Umbilical cord (tissue), 2 donors: ENCODE results near the gene MEGF8. TPM values are rescaled to one million over a fixed set of nuclear protein-coding genes. Genes with fewer than 3 reads are reported as not detected.

Experiments
- DNase-seq: peaks from one replicate; pipeline ENCODE4 v3.0.0-alpha.2; 2015; ENCODE audit warnings: low spot score
- total RNA-seq: library from RNA; depleted of rRNA; stranded (reverse); fragments of >200 nt; gene quantifications from one replicate; pipeline ENCODE4 v1.2.3, GENCODE V29; 2014; ENCODE audit warnings: low replicate concordance; ENCODE audit not compliant: insufficient read depth

Gene MEGF8
- total RNA-seq, 1 donor from 2014 or later = 19.5 TPM

DNA sequence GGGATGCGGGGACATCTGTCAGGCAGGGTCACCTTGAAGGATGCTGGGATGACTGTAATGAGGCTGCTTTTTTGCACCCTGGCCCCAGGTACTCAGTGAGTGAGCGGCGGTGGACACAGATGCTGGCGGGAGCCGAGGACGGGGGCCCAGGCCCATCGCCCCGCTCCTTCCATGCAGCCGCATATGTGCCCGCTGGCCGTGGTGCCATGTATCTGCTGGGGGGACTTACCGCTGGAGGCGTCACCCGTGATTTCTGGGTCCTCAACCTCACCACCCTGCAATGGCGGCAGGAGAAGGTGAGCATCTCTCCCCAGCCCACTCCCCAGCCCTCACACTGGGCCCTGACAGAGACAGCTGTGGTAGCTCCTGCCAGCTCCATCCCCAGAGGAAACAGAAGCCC is 31.3 kb downstream of the MEGF8 start:
- DNase-seq = no peak

DNA sequence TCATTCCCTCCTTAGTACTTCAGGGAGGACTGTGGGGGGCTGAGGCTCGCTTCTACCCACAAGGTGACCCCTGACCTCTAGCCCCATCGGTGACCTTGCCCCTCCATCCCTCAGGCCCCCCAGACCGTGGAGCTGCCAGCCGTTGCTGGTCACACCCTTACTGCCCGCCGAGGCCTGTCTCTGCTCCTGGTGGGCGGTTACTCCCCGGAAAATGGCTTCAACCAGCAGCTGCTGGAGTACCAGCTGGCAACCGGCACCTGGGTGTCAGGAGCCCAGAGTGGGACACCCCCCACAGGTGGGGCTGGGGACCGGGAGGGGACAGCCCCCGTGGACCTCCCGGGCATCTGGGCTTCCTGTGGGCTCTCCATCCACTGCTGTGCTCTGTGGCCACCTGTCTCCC is 31.9 kb downstream of the MEGF8 start:
- DNase-seq = no peak

DNA sequence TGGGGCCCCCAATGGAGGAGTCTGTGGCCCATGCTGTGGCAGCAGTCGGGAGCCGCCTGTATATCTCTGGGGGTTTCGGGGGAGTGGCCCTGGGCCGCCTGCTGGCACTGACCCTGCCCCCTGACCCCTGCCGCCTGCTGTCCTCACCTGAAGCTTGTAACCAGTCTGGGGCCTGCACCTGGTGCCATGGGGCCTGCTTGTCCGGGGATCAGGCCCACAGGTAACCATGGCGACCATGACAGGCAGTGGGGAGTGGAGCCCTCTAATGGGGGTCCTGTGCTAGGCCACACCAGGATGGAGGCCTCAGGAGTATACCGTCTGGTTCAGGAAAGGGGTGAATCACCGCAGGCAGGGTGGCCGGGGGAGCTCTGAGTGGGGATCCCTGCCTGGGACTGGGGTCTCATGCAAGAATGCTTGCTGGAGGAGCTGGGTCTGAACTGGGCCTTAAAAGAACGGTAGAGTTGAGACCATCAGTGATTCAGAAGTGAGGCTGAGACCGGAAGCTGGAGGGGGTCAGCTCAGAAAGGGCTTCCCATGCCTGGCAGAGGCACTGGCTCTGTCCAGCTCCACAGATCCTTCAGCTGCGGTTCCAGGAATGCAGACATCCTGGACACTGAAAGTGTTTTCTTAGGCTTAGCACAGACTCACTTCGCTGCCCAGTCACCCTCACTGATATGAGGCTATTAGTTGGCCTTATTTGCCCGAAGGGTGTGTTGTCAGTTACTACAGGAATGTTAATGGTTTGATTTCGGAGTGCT is 35.5 kb downstream of the MEGF8 start:
- DNase-seq = no peak

DNA sequence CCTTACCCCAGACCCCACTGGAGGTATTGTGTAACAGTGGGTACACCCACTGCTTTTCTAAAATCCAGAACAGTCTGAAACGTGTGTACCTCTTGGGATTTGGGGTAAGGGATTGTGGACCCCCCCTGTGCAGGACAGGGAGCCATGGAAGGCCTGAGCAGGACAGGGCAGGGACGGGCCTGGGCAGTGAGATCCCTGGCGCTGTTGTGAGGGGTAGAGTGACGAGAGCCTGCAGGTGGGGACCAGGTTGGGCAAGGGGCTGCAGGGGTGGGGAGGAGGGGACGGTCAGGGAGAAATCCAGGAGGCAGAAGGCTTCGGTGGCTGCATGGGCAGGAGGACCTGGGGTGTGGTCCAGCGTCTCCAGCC is 36.1 kb downstream of the MEGF8 start:
- no peak for DNase-seq

DNA sequence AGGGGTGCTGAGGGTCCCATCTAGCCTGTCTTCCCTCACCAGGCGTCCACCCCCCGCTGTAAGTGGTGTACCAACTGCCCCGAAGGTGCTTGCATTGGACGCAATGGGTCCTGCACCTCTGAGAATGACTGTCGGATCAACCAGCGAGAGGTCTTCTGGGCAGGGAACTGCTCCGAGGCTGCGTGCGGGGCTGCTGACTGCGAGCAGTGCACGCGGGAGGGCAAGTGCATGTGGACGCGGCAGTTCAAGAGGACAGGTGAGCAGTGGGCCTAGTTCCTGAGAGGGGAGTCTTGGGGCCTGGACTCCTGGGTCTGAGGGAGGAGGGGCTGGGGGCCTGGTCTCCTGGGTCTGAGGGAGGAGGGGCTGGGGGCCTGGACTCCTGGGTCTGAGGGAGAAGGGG is 36.9 kb downstream of the MEGF8 start:
- no peak for DNase-seq

DNA sequence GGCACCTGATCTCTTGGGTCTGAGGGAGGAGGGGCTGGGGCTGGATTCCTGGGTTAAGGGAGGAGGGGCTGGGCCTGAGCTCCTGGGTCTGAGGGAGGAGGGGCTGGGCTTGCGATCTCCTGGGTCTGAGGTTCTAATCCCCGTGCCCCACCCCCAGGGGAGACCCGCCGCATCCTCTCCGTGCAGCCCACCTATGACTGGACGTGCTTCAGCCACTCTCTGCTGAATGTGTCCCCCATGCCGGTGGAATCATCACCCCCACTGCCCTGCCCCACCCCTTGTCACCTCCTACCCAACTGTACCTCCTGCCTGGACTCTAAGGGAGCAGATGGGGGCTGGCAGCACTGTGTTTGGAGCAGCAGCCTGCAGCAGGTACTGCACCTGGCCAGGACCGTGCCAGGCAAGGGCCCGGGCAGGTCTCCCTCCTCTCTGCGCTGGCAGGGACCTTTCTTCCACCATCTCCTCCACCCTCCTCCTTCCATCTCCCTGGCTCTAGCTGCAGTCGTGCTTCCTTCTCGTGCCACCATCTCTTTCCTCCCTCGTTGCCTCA is 37.5 kb downstream of the MEGF8 start:
- DNase-seq = no peak

DNA sequence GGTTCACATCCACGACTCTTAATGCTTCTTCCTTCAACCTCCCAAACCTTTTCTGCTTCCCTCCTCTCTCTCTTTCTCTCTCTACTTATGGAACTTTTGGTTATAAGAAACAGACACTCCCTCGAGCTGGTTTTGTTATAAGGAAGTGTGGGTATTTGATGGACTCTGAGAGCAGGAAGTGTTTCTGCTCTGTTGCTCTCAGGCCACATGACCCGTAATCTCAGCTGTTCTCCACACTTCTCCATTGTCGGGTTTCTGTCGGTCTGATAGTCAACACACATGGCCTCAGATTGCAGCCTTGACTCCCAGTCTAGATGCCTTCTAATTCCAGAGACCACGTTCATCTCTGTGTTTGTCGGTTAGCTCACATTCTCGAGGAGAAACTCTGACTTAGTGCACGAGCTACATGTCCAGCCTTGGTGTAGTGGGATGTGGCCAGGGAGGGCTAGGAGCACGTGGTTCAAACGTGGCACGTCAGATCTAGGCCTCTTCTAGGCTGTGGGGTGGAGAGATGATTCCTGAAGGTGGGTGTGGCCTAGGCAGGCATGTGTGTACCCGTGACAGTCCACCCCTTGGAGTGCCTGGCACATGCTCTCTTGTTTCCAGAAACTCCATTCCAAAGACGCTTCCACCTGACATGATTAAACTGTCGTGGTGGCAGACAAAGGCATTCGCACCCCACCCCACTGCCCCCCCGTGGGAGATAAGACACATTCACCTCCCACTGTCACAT is 38.3 kb downstream of the MEGF8 start:
- no peak for DNase-seq

DNA sequence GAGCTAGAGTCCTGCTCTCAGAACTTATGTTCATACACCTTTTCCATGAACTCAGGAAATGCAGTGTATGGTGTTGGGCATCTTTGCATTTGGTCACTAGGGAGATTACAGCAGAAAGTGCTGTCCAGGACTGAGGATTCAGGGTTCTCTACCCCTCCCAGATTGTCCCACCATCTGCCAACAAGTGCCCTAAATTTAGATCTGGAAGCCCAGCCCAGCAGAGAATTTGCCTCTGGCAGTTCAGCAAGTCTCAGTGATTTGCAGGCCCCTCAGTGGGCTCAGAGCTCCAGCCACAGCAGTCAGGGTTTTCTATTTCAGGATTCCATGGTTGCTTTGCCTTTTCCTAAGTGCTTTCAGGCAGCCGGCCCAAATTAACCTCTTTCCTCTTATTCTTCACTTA is 41.2 kb downstream of the MEGF8 start:
- no peak for DNase-seq

DNA sequence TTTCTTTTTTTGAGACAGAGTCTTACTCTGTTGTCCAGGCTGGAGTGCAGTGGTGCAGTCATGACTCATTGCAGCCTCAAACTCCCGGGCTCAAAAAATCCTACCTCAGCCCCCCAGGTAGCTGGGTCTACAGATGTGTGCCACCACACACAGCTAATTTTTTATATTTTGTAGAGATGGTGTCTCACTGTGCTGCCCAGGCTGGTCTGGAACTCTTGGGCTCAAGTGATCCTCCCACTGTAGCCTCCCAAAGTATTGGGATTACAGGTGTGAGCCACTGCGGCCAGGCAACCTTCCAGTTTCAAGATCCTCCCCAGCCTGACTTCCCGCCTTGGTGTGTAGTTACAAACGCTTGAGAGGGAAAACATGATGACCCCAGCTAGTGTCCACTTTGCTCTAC is 42.5 kb downstream of the MEGF8 start:
- DNase-seq = no peak

DNA sequence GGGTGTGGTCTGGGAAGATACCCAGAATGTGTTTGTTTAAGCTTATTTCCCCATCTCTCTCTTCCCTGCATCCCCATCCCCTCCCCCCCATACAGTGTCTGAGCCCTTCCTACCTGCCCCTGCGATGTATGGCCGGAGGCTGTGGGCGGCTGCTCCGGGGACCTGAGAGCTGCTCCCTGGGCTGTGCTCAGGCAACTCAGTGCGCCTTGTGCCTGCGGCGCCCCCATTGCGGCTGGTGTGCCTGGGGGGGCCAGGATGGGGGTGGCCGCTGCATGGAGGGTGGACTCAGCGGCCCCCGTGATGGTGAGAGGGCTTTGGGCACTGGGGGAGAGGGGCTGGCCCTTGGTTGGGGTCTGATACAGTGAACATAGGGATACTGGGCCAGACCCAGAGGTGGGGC is 42.9 kb downstream of the MEGF8 start:
- no peak for DNase-seq

DNA sequence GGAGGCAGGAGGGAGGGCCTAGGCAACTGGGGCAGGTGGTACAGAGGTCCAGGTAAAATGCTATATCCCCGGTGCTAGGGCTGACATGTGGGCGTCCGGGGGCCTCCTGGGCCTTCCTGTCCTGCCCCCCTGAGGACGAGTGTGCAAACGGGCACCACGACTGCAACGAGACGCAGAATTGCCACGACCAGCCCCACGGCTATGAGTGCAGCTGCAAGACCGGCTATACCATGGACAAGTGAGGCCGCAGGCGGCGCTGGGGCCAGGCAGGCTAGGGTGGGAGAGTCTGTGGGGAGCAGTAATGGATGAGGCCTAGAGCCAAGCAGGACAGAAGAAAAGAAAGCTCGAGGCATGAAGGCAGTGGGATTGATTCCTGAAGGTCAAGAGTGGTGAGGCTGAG is 43.3 kb downstream of the MEGF8 start:
- DNase-seq = no peak

DNA sequence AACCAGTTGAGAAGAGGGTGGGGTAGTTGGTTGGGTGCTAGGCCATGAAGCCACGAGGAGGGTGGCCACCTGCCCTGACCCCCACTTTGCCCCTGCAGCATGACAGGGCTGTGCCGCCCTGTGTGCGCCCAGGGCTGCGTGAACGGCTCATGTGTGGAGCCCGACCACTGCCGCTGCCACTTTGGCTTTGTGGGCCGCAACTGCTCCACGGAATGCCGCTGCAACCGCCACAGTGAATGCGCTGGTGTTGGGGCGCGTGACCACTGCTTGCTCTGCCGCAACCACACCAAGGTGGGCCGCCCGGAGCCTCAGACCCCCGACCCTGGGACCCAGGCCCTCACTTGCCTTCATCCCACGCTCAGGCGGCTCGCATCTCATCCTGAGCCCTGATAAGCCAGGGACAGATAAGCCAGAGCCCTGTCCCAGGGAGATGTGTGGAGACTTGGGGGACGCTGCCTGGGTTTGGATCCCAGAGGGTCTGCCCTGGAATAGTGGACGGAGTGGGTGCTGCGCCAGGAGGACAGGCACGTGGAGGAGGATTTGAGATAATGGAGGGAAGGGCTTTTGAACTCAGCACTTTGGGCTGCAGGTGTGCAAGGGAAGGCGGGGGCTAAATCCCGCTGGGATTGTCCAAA is 44.1 kb downstream of the MEGF8 start:
- DNase-seq = no peak

DNA sequence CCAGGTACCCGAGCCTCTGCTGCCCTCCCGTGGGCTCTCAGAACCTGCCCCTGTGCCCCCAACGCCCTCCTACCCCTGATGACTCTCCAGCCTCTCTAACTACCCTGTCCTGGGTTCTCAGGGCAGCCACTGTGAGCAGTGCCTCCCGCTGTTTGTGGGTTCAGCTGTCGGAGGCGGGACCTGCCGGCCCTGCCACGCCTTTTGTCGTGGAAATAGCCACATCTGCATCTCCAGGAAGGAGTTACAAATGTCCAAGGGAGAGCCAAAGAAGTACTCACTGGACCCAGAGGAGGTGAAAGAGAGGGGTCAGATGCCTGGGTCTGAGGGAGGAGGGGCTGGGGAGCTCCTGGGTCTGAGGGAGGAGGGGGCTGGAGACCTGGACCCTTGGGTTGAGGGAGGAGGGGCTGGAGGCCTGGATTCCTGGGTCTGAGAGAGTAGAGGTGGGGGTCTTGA is 44.7 kb downstream of the MEGF8 start:
- no peak for DNase-seq

DNA sequence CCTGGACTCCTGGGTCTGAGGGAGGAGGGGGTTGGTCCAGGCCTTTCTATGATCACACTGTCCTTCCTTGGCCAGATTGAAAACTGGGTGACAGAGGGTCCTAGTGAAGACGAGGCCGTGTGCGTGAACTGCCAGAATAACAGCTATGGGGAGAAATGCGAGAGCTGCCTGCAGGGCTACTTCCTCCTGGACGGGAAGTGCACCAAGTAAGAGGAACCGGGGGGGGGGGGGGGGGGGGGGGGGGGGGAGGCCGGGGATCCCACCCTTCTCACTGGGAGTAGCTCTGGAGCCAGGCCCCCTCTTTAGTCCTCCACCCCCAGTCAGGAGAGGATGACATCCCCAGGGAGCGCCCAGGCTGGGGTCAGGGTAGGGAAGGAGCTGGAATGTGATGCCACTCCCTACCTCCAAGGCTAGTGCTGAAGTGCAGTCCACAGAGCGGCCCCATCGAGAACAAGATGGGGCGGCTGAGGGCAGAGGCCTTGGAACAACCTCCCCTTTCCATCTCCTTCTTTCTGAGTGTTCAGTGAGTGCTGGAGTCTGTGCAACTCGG is 45.3 kb downstream of the MEGF8 start:
- no peak for DNase-seq

DNA sequence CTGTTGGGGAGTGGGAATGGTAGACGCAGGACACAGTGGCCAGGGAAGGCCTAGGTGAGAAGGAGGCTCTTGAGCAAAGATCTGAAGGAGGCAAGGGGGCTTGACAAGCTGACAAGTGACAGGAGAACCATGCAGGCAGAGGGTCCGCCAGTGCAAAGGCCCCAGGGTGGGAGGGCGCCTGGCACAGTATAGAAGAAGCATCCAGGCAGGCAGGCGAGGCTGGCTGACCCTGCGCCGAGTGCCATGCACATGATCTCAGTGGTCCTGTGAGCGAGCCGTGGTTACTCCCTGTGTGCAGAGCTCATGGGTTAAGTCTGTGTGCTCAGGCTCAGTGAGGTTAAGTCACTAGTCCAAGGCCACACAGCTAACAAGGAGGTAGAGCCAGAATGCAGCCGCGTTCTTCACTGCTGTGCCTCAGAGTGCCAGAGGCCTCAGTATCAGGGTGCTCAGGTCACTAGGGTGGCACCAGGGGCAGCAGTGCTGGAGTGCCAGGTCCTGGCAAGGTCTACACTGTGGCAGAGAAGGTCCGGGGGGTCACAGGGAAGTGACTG is 49.5 kb downstream of the MEGF8 start:
- DNase-seq = no peak

DNA sequence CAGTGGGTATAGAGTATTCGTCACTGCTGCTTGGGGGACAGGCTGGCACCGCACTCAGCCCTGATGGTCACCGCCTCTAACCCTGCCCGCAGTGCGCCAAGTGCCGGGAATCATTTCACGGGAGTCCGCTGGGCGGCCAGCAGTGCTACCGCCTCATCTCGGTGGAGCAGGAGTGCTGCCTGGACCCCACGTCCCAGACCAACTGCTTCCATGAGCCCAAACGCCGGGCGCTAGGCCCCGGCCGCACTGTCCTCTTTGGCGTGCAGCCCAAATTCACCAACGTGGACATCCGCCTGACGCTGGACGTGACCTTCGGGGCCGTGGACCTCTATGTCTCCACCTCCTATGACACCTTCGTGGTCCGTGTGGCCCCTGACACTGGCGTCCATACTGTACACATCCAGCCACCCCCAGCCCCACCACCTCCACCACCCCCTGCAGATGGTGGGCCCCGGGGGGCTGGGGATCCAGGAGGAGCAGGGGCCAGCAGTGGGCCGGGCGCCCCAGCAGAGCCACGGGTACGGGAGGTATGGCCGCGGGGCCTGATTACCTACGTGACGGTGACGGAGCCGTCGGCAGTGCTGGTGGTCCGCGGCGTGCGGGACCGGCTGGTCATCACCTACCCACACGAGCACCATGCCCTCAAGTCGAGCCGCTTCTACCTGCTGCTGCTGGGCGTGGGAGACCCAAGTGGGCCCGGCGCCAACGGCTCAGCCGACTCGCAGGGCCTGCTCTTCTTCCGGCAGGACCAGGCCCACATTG is 50.2 kb downstream of the MEGF8 start:
- no peak for DNase-seq

DNA sequence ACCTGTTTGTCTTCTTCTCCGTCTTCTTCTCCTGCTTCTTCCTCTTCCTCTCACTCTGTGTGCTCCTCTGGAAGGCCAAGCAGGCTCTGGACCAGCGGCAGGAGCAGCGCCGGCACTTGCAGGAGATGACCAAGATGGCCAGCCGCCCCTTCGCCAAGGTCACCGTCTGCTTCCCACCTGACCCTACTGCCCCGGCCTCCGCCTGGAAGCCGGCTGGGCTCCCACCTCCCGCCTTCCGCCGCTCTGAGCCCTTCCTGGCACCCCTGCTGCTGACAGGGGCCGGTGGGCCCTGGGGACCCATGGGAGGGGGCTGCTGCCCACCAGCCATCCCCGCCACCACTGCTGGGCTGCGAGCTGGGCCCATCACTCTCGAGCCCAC is 50.7 kb downstream of the MEGF8 start:
- DNase-seq = no peak

DNA sequence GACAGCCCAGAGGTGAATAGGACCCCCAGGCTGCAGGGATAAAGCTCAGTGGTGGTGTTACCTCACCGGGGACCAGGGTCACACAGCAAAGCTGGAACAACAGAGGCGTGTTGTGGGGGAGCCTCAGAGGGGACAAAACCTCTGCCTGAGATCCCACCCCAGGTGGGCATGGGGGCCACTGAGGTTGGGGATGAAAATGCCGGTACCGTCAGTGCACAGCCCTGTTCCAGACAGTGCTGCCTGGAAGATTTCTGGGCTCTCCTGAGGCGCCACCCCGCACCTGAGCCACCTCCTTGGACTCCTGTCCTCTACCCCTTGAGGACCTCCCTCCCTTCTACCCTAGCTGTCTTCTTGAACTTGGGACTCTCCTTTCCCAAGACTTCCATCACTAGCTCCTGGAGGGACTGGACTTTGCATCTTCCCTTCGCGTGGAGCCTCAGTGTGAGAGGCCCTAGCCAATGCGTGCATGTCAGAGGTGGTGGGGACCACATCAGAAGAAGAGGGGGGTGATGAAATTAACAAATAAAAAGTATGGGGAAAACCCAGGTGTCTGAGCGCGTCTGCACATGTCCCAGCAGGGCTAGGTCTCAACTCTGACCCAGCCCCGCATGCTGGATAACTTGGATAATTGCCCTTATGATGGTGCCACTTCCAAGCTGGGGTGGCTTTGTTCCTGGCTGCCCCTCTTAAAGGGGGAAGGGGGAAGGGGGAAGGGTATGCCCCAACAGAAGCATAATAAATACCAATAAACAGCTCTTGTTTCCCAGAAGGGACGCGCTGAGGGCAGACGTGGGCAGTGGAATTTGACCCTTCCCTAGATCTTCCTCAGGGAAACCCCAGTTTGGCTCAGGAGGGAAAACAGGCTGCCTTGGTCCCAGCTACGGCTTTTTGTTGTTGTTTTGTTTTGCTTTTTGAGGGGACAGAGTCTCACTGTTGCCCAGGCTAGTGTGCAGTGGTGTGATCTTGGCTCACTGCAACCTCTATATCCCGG is 53.1 kb downstream of the MEGF8 start:
- no peak for DNase-seq

DNA sequence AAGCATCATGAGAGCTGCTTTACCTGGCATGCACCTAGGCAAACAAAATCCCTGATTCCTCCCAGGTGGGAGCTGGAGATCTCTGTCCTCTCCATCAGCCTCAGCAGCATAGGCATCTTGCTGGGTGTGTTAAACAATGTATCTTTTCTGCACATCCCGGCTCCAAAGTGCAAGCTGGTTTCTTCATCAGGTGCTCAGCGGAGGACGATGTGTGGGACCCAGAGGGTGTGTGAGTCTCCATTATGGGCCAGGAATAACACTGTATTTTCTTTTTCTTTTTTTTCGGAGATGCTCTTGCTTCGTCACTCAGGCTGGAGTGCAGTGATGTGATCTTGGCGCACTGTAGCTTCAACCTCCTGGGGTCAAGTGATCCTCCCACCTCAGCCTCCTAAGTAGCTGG is 54.7 kb downstream of the MEGF8 start:
- no peak for DNase-seq
